ENCODE results near the gene TRAT1.

Gene TRAT1

DNA sequence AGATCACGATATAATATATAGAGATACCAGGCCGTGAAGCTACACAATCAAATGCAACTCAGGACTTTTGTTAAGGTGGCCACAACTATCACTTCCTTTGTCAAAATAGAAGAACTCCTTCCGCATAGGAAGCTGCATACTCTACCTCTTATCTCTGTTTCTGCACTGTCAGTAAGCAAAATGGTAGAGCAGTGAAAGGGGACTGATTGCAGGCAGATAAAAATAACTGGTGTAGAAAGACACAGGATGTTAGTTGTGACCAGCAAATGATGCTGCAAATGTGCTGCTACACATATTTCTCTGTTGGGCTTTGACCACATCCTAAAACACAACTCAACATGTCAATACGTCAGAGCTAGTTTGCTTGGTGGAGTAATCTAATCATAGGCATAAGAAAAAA is 16.3 kb upstream of the TRAT1 start:
- TF ChIP-seq, protein P1, sequence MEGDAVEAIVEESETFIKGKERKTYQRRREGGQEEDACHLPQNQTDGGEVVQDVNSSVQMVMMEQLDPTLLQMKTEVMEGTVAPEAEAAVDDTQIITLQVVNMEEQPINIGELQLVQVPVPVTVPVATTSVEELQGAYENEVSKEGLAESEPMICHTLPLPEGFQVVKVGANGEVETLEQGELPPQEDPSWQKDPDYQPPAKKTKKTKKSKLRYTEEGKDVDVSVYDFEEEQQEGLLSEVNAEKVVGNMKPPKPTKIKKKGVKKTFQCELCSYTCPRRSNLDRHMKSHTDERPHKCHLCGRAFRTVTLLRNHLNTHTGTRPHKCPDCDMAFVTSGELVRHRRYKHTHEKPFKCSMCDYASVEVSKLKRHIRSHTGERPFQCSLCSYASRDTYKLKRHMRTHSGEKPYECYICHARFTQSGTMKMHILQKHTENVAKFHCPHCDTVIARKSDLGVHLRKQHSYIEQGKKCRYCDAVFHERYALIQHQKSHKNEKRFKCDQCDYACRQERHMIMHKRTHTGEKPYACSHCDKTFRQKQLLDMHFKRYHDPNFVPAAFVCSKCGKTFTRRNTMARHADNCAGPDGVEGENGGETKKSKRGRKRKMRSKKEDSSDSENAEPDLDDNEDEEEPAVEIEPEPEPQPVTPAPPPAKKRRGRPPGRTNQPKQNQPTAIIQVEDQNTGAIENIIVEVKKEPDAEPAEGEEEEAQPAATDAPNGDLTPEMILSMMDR (IDR thresholded peaks at IDR 0.05) = no peak

DNA sequence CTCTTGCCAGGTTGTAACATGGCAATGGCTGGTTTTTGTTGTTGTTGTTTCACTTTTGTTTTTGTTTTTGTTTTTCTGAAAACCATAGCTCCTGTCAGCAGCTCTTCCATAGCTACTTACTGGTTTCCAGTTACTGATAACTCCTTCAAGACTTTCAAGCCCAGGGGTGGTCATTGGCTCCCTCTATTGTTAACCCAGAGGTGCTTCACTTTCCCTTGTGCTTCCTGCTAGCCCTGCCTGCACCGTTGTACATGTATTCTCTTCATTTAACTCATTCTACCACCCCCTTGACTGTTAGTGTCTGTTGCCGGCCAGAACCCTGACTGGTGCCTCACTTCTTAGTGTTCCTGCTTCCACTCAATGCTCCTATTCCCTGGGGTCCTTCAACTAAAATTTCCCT is 4.2 kb upstream of the TRAT1 start:
- TF ChIP-seq, protein P1 (IDR thresholded peaks at IDR 0.05) = peak; percentile 46

DNA sequence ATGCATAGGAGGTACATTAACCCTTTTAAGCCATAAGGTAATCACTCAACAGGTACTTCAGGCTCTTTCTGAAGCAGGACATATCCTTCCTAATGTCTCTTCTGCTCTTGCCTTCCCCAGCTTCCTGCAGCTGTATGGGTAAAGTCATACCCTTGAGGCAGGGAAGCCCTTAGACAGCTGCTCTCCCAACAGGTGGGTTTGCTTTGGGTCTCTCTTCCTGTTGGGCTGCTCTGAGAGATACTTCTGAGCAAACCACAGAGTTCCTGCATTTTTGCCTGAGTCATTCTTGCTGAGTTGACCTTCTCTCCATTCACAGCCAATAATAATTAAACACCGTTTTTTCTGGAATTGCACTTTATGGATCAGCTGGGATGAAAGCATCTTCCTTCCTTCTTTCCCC is 2.0 kb upstream of the TRAT1 start:
- TF ChIP-seq, protein P1 (IDR thresholded peaks at IDR 0.05) = no peak

DNA sequence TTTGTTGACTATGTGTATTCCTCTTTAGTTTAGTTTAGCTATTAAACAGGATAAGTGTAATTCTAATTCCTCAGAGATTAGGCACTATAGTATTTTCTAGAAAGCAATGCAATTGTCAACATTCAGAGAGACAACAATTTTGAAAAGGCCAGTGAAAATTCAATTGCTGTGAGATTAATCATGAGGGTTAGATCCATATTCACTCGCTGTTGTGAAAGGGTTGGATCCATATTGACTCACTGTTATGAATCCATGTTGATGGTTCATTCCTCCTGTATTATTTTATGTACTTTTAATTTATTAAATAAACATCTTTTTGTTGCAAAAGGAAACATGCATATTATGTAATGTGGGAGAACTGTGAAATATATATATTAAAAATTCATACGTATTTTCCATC is 641 bp downstream of the TRAT1 start:
- TF ChIP-seq, protein P1 (IDR thresholded peaks at IDR 0.05) = no peak

DNA sequence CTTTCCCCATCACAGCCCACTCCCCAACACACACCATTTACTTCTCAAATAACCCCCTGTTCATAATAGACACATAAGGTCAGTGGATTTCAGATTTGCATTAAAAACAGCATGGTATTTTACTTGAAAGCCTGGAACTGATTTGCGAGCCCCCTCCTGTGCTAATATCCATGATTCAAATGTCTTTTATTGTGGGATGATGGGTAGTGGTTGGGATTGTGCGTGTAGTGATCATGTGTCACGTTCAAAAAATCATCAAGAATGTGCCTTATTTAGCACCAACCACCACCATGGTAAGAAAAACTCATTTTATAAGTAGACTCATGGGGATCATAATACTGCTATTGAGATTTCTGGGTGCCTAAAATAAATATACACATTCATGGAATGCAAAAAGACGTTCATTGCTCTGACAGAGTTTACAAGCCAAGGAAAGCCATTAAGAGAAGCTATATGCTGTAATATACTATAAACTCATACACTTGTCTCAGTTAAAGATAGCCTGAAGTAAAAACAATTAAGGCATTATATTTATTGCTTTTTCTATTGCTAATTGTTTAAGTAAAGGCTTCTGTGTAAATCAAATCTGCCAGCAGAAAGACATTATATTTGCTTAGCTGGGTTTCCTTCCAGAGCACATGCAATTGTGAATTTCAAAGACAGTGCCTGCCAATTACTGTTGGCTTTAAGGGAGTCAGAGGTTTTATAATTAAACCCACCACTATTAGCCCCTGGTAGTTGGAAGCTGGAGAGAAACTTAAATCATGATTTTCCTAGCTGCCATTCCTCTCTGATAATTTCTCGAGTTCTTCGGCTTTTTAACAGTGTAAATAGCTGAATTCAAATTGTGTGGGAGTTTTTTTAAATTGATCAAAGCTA is 4.0 kb downstream of the TRAT1 start:
- TF ChIP-seq, protein P1 (IDR thresholded peaks at IDR 0.05) = no peak

DNA sequence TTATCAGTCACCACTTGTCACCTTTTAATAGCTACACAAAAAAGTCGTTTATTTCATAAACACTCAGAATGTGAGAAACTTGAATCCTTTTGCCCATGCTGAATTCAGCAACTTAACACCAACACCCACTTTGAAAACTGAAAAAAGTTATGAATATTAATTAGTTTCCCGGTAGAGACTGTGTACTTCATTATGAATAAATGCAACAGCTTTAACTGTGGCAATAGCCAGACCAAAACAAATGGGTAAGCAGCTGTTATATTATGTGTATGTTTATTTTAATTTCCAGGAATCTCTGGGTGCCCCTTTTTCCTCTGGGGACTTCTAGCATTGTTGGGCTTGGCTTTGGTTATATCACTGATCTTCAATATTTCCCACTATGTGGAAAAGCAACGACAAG is 7.8 kb downstream of the TRAT1 start:
- TF ChIP-seq, protein P1 (IDR thresholded peaks at IDR 0.05) = no peak

DNA sequence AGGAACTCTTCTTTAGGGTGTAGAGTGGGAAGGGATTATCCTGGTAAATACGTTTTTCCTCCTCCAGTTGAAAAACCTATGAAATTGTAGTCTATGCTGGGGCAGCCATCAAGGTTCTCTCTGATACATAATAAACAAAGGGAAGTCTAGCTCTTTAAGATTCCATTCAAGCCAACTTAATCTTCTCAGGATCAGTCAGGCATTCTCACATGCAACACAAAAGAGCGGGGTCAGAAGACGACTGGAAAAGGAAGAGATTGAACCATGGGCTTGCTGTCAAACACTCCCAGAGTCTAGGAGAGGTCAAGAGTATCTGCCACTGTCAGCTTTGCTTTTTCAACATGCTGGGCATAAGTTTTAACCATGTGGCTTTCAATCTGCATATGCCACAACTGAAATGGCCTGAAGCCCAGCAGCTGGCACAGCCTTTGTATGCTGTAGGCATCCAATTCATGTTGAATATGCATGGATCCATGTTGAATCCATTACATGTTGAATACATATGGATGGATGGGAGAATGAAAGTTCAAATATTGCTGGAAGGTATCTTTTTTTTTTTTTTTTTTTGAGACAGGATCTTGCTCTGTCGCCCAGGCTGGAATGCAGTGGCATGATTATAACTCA is 8.5 kb downstream of the TRAT1 start:
- TF ChIP-seq, protein P1 (IDR thresholded peaks at IDR 0.05) = no peak

Measured in LNCAP (cell line).